Panc1 (cell line): Measurements from ENCODE around the gene MON1A.

Experiments used
- POLR2AphosphoS5 ChIP-seq: IDR thresholded peaks from 2 replicates; pipeline ENCODE4 v1.6.1; 2012; ENCODE audit warnings: mild to moderate bottlenecking, low read depth, low read length, moderate library complexity
- SIN3A ChIP-seq: IDR thresholded peaks from 2 replicates; pipeline ENCODE4 v1.6.1; 2012; ENCODE audit warnings: low read depth, mild to moderate bottlenecking, low read length, moderate library complexity, borderline replicate concordance; ENCODE audit not compliant: insufficient read depth
- TF ChIP-seq, protein P1 (sequence below), 2 experiments: IDR thresholded peaks; 2 replicates each; pipeline ENCODE4 v1.6.1; 2011 to 2012; ENCODE audit warnings: low read depth in 2 of 2, control low read depth in 1 of 2, low read length in 1 of 2, mild to moderate bottlenecking in 1 of 2, moderate library complexity in 1 of 2; ENCODE audit not compliant: insufficient read depth in 1 of 2
- TF ChIP-seq, protein P2 (sequence below): fragments of 450-650 bp; IDR thresholded peaks from 2 replicates; pipeline ENCODE4 v1.5.1; 2017; ENCODE audit warnings: mild to moderate bottlenecking

DNA sequence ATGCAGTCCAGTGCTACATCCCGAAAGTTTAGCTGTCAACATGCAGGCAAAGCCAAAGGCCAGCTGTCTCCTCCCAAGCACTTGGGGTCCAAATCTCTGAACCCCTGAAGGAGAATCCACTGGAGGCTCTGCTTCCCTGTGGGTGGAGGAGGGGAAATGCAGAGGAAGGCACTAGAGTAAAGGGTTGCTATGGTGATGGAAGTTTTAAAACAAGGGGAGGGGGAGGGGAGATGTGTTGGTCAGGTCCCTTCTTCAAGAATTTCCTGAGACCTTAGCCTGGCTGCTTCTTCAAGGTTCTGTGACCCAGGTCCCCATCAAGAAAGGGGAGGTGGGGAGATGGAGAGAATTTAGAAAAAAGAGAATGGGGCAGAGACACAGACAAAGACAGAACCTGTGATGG is 62.2 kb downstream of the MON1A start:
- TF ChIP-seq, protein P1, sequence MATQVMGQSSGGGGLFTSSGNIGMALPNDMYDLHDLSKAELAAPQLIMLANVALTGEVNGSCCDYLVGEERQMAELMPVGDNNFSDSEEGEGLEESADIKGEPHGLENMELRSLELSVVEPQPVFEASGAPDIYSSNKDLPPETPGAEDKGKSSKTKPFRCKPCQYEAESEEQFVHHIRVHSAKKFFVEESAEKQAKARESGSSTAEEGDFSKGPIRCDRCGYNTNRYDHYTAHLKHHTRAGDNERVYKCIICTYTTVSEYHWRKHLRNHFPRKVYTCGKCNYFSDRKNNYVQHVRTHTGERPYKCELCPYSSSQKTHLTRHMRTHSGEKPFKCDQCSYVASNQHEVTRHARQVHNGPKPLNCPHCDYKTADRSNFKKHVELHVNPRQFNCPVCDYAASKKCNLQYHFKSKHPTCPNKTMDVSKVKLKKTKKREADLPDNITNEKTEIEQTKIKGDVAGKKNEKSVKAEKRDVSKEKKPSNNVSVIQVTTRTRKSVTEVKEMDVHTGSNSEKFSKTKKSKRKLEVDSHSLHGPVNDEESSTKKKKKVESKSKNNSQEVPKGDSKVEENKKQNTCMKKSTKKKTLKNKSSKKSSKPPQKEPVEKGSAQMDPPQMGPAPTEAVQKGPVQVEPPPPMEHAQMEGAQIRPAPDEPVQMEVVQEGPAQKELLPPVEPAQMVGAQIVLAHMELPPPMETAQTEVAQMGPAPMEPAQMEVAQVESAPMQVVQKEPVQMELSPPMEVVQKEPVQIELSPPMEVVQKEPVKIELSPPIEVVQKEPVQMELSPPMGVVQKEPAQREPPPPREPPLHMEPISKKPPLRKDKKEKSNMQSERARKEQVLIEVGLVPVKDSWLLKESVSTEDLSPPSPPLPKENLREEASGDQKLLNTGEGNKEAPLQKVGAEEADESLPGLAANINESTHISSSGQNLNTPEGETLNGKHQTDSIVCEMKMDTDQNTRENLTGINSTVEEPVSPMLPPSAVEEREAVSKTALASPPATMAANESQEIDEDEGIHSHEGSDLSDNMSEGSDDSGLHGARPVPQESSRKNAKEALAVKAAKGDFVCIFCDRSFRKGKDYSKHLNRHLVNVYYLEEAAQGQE (IDR thresholded peaks at IDR 0.05; ENCODE audit: insufficient read depth in 1 of 2, low read depth in 2 of 2, low read length in 1 of 2) = no peak
- TF ChIP-seq, protein P2, sequence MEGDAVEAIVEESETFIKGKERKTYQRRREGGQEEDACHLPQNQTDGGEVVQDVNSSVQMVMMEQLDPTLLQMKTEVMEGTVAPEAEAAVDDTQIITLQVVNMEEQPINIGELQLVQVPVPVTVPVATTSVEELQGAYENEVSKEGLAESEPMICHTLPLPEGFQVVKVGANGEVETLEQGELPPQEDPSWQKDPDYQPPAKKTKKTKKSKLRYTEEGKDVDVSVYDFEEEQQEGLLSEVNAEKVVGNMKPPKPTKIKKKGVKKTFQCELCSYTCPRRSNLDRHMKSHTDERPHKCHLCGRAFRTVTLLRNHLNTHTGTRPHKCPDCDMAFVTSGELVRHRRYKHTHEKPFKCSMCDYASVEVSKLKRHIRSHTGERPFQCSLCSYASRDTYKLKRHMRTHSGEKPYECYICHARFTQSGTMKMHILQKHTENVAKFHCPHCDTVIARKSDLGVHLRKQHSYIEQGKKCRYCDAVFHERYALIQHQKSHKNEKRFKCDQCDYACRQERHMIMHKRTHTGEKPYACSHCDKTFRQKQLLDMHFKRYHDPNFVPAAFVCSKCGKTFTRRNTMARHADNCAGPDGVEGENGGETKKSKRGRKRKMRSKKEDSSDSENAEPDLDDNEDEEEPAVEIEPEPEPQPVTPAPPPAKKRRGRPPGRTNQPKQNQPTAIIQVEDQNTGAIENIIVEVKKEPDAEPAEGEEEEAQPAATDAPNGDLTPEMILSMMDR = no peak
- TF ChIP-seq SIN3A = no peak
- no peak for TF ChIP-seq POLR2AphosphoS5
